ENCODE measurements around the gene TBC1D2B.

The TBC1D2B gene

GRCh38 chr15:78079298-78080087, 2.0 kb upstream of the TBC1D2B start:
- TF ChIP-seq CTCF (IDR thresholded peaks at IDR 0.05; ENCODE audit: borderline replicate concordance, insufficient read depth, low read depth, low read length) = no peak
- no peak overlapping the region for H3K4me3 ChIP-seq (ENCODE audit: low read depth, low read length)

- H3K4me3 ChIP-seq (ENCODE audit: low read depth, low read length) = peak overlapping the region; percentile 76
- TF ChIP-seq CTCF (IDR thresholded peaks at IDR 0.05; ENCODE audit: borderline replicate concordance, insufficient read depth, low read depth, low read length) = no peak
Observed at GRCh38 chr15:78077871-78078210, 330 bp upstream of the TBC1D2B start.

- TF ChIP-seq CTCF (IDR thresholded peaks at IDR 0.05; ENCODE audit: borderline replicate concordance, insufficient read depth, low read depth, low read length) = 0 out of 2 replicates have a peak, but pooled peaks have one; percentile 2
- peak overlapping the region; percentile 76 for H3K4me3 ChIP-seq (ENCODE audit: low read depth, low read length)
Observed at GRCh38 chr15:78076231-78077052, 1.1 kb downstream of the TBC1D2B start.

GRCh38 chr15:78075490-78076230, 1.9 kb downstream of the TBC1D2B start:
- H3K4me3 ChIP-seq (ENCODE audit: low read depth, low read length) = peak overlapping the region; percentile 40
- TF ChIP-seq CTCF (IDR thresholded peaks at IDR 0.05; ENCODE audit: borderline replicate concordance, insufficient read depth, low read depth, low read length) = no peak

- TF ChIP-seq CTCF (IDR thresholded peaks at IDR 0.05; ENCODE audit: borderline replicate concordance, insufficient read depth, low read depth, low read length) = no peak
- H3K4me3 ChIP-seq (ENCODE audit: low read depth, low read length) = no peak overlapping the region
Observed at GRCh38 chr15:78073046-78073787, 4.3 kb downstream of the TBC1D2B start.

- no peak for TF ChIP-seq CTCF (IDR thresholded peaks at IDR 0.05; ENCODE audit: borderline replicate concordance, insufficient read depth, low read depth, low read length)
- no peak overlapping the region for H3K4me3 ChIP-seq (ENCODE audit: low read depth, low read length)
Observed at GRCh38 chr15:78072080-78072892, 5.2 kb downstream of the TBC1D2B start.
